ENCODE measurements around the gene METTL25.

The METTL25 gene

GRCh38 chr12:82473111-82473754, 114.9 kb downstream of the METTL25 start:
- DNase-seq: no peak

GRCh38 chr12:82474181-82474797, 116.0 kb downstream of the METTL25 start:
- no peak for DNase-seq

- no peak for DNase-seq
These were observed 116.5 kb downstream of the METTL25 start for GRCh38 chr12:82474798-82475184.

- no peak for DNase-seq
These were observed 116.9 kb downstream of the METTL25 start for GRCh38 chr12:82475211-82475610.

GRCh38 chr12:82476511-82476910, 118.2 kb downstream of the METTL25 start:
- DNase-seq: no peak

- no peak for DNase-seq
These were observed 121.2 kb downstream of the METTL25 start for GRCh38 chr12:82479511-82479910.

- DNase-seq: no peak
These were observed 122.3 kb downstream of the METTL25 start for GRCh38 chr12:82480606-82481005.

GRCh38 chr12:82481954-82482353, 123.6 kb downstream of the METTL25 start:
- no peak for DNase-seq

GRCh38 chr12:82486524-82487235, 128.4 kb downstream of the METTL25 start:
- no peak for DNase-seq

- DNase-seq: no peak
These were observed 146.1 kb downstream of the METTL25 start for GRCh38 chr12:82504409-82504808.

GRCh38 chr12:82505150-82505549, 146.8 kb downstream of the METTL25 start:
- DNase-seq: no peak

GRCh38 chr12:82507686-82508085, 149.4 kb downstream of the METTL25 start:
- DNase-seq: no peak

GRCh38 chr12:82510386-82510785, 152.1 kb downstream of the METTL25 start:
- DNase-seq: no peak

- no peak for DNase-seq
These were observed 156.6 kb downstream of the METTL25 start for GRCh38 chr12:82514880-82515279.

- DNase-seq: no peak
These were observed 157.3 kb downstream of the METTL25 start for GRCh38 chr12:82515652-82516051.

- DNase-seq: no peak
These were observed 158.7 kb downstream of the METTL25 start for GRCh38 chr12:82517027-82517426.

- no peak for DNase-seq
These were observed 159.5 kb downstream of the METTL25 start for GRCh38 chr12:82517808-82518207.

- DNase-seq: no peak
These were observed 161.2 kb downstream of the METTL25 start for GRCh38 chr12:82519510-82519909.

- no peak for DNase-seq
These were observed 164.0 kb downstream of the METTL25 start for GRCh38 chr12:82522285-82522684.

GRCh38 chr12:82522762-82523161, 164.4 kb downstream of the METTL25 start:
- no peak for DNase-seq

GRCh38 chr12:82523996-82524395, 165.7 kb downstream of the METTL25 start:
- no peak for DNase-seq

- DNase-seq: no peak
These were observed 166.3 kb downstream of the METTL25 start for GRCh38 chr12:82524641-82525040.

- no peak for DNase-seq
These were observed 167.3 kb downstream of the METTL25 start for GRCh38 chr12:82525616-82526015.

GRCh38 chr12:82527165-82527780, 168.9 kb downstream of the METTL25 start:
- DNase-seq: peak; percentile 57
